K562 (cell line): ENCODE data around the gene CD70. TPM values are rescaled to one million over a fixed set of nuclear protein-coding genes. Genes with fewer than 3 reads are reported as not detected.

Experiments used
- ESRRA ChIP-seq: fragments of 450-650 bp; IDR thresholded peaks from 2 replicates; pipeline ENCODE4 v1.6.1; 2014; ENCODE audit warnings: low read depth, mild to moderate bottlenecking, moderate library complexity, borderline replicate concordance
- ETV6 ChIP-seq, 3 experiments: fragments of 150-350 bp in 1 of 3; sonication (generic) in 1 of 3; formaldehyde crosslinking in 1 of 3; IDR thresholded peaks; 2 replicates each; pipeline versions ENCODE4 v1.6.1 to v1.8.0; 2014 to 2022; ENCODE audit warnings: borderline replicate concordance in 2 of 3, low read depth in 2 of 3, antibody characterized with exemption in 1 of 3, low read length in 1 of 3, mild to moderate bottlenecking in 1 of 3, missing genetic modification reagents in 1 of 3
- JUND ChIP-seq, 2 experiments: IDR thresholded peaks; 2 replicates in 1 of 2; 3 replicates in 1 of 2; pipeline ENCODE4 v1.6.1; 2011; ENCODE audit warnings: borderline replicate concordance in 2 of 2, low read depth in 2 of 2, low read length in 2 of 2, improper control_type of control experiment in 1 of 2, missing biosample characterization in 1 of 2, missing genetic modification characterization in 1 of 2, missing genetic modification reagents in 1 of 2
- NBN ChIP-seq: fragments of 450-650 bp; IDR thresholded peaks from 2 replicates; pipeline ENCODE4 v1.6.1; 2016; ENCODE audit warnings: low read depth, mild to moderate bottlenecking
- PKNOX1 ChIP-seq: fragments of 450-650 bp; IDR thresholded peaks from 2 replicates; pipeline ENCODE4 v1.6.1; 2016
- POLR2B ChIP-seq: fragments of 450-650 bp; IDR thresholded peaks from 2 replicates; pipeline ENCODE4 v1.6.1; 2018; ENCODE audit warnings: low read depth; ENCODE audit not compliant: partially characterized antibody
- ZFP91 ChIP-seq: sonication (generic); formaldehyde crosslinking; IDR thresholded peaks from 2 replicates; pipeline ENCODE4 v1.8.0; 2022; ENCODE audit warnings: mild to moderate bottlenecking, missing genetic modification reagents
- polyA plus RNA-seq, 8 experiments: library from polyadenylated mRNA; depleted of rRNA in 4 of 8; stranded (reverse) in 5 of 8; unstranded in 3 of 8; fragments of >200 nt; fragmentation: Nextera tagmentation in 2 of 8; fragmentation: Illumina TruSeq in 1 of 8; extraction: Ambion mirVana in 2 of 8; extraction: Trizol in 1 of 8; gene quantifications; 2 replicates each; pipeline versions ENCODE4 v1.2.1 to v1.2.3, GENCODE V29; 2011 to 2014; ENCODE audit warnings: inconsistent platforms in 1 of 8, missing spikeins in 1 of 8
- total RNA-seq, 7 experiments: library from RNA; depleted of rRNA in 6 of 7; stranded (reverse); fragments of >200 nt in 6 of 7; fragmentation: Illumina TruSeq in 2 of 7; extraction: Trizol in 2 of 7; gene quantifications; 2 replicates each; pipeline versions ENCODE4 v1.2.1 to v1.2.3, GENCODE V29; 2011 to 2021; ENCODE audit warnings: low replicate concordance in 1 of 7

Gene CD70
- total and polyA plus RNA-seq, 9 of the 15 experiments (the other 6 are each of a cell fraction or from before 2014, with no cell fraction given): 0.06 to 0.58 (median 0.33) TPM; not detected in 4

- TF ChIP-seq NBN: peak; percentile 15; the same call in 1 of the 2 replicates
- no peak for TF ChIP-seq ZFP91 (CRISPR knock-in tag)
- TF ChIP-seq JUND (IDR thresholded peaks at IDR 0.05; ENCODE audit: borderline replicate concordance, low read depth, low read length): no peak
- peak; percentile 19; the same call in 1 of the 3 replicates for TF ChIP-seq JUND (tag; IDR thresholded peaks at IDR 0.05; ENCODE audit: borderline replicate concordance, low read depth, low read length)
- 0 out of 4 replicates have a peak, but pooled peaks of 1 of the 2 experiments have one; percentile 47 for TF ChIP-seq ETV6 (IDR thresholded peaks at IDR 0.05; ENCODE audit: borderline replicate concordance in 1 of 2, low read depth in 2 of 2, low read length in 1 of 2)
- no peak for TF ChIP-seq ETV6 (CRISPR knock-in tag; IDR thresholded peaks at IDR 0.05; ENCODE audit: borderline replicate concordance)
- TF ChIP-seq POLR2B: peak; percentile 59
- peak; percentile 91 for TF ChIP-seq PKNOX1
- TF ChIP-seq ESRRA: no peak
Measured at GRCh38 chr19:6602729-6603114, 11.8 kb upstream of the CD70 start (continued).
